NCI-H1694 treated with DMSO at 0.1 percent for 48 hours (cell line): ENCODE measurements around the gene KANSL2.
"Not testable (repeated sequence)": the region's sequence is repeated elsewhere in the genome, so short reads cannot be mapped to it uniquely, and the experiment has no call there.

Experiments used
- DNase-seq: peaks from one replicate; lab custom pipeline; 2025; lab: John Stamatoyannopoulos, UW

The KANSL2 gene

GRCh38 chr12:48683534-48683933 lies 1.5 kb upstream of the KANSL2 start:
- no peak for DNase-seq

DNA sequence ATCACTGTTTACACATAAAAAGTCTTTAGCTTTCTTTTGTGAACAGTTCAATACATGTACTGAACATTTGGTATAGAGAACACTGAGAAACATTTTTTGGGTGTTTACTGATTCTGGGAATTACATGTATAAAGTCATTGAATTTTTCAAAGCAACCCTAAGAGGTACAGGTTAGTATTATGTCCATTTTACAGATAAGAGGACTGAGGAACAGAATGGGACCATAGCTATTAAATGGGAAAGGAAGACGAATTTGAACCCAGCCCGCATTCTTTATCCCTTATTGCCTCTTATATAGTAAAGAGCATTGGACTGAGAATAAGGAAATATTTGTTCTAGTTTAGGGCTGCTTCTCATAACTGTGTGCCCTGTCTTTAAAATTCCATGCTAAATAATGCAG lies 889 bp upstream of the KANSL2 start:
- no peak for DNase-seq

DNA sequence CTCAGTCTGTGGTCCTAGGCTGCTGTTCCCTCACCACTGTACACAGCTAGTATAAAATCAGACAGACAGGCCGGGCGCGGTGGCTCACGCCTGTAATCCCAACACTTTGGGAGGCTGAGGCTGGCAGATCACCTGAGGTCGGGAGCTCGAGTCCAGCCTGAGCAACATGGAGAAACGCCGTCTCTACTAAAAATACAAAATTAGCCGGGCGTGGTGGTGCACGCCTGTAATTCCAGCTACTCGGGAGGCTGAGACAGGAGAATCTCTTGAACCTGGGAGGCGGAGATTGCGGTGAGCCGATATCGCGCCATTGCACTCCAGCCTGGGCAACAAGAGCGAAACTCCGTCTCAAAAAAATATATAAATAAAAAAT lies 481 bp upstream of the KANSL2 start:
- not testable (repeated sequence) for DNase-seq

DNA sequence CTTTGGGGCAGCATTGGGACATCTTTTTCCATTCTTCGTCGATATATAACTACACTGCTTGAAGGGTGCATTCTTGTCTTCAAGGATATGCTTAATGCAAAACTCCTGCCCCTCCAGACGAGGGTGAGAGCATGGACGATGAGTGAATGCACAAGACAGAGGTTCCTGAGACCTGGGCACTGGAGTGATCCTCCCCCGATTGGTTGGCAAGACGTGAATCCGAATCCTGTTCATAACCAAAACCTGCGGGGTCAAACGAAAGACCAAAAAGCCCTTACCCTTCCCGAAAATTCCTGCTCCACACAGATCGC lies 684 bp downstream of the KANSL2 start:
- DNase-seq = no peak

DNA sequence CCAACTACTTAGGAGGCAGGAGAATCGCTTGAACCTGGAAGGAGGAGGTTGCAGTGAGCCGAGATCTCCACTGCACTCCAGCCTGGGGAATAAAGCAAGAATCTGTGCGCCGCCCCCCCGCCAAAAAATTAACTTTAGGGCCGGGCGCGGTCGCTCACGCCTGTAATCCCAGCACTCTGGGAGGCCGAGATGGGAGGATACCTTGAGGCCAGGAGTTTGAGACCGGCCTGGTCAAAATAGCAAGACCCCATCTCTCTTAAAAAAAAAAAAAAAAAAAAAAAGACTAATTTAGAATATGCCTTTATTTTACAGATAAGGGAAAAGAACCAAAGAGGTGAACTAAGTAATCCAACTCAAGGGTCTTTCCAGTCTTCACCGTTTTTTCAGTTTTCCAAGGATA lies 1.2 kb downstream of the KANSL2 start:
- DNase-seq = no peak

- no peak for DNase-seq
Observed at GRCh38 chr12:48678551-48679185, 3.4 kb downstream of the KANSL2 start.

- DNase-seq = no peak
Observed at GRCh38 chr12:48671231-48671856, 10.7 kb downstream of the KANSL2 start.

- no peak for DNase-seq
Observed at GRCh38 chr12:48668996-48669395, 13.0 kb downstream of the KANSL2 start.

DNA sequence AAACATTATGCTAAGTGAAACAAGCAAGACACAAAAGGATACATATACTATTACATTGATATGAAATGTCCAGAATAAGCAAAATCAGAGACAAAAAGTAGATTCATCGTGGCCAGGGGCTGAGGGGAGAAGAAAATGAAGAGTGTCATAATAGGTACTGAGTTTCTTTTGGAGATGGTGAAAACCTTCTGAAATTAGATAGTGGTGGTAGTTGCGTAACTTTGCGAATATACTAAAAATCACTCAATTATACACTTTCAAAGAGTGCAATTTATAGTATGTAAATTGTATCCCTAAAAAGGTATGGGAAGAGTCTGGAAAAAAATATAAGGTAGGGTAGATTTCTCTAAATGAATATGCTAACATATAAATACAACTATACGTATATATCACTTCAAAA lies 22.2 kb downstream of the KANSL2 start:
- DNase-seq = no peak

DNA sequence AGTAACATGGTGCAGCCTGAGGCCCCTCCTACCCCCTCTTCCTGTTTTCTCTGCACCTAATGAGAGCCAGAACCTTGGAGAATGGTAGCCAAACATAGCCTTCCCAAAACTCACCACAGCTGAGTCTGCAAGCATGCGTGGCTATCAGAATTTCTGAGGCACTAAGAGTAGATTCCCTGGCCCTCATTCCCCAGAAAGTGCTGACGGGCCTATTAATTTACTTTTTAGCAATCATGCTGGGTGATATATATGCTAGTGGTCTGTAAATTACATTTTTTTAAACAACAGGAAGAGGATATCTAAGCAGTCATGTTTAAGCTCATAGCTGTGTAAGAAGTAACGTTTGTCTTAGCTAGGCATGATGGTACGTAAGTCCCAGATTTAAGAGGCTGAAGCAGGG lies 30.4 kb downstream of the KANSL2 start:
- DNase-seq = no peak

DNA sequence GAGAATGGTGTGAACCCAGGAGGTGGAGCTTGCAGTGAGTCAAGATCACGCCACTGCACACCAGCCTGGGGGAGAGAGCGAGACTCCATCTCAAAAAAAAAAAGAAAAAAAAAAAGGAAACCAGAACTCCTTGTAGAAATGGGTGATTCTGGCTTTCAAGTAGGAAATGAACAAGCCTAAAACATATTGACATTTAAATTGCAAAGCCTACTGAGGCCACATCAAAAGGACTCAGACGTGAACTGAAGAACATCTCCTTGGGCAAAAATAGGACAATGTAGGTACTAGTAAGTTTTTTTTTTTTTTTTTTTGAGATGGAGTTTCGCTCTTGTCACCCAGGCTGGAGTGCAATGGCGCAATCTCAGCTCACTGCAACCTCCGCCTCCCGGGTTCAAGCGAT lies 36.7 kb downstream of the KANSL2 start:
- DNase-seq = not testable (repeated sequence)

DNA sequence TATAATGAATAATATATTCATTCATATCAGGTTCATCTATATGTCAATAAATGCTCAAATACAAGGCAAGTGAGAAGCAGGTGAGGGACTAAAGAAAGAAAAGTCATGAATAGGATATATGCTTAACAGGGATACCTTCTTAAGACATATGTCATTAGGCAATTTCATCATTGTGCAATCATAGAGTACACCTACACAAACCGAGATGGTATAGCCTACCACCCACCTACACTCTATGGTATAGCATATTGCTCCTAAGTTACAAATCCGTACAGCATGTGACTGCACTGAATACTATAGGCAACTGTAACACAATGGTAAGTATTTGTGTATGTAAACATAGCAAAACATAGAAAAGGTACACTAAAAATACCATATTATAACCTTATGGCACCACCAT lies 39.0 kb downstream of the KANSL2 start:
- no peak for DNase-seq

GRCh38 chr12:48641752-48642555 lies 40.1 kb downstream of the KANSL2 start:
- DNase-seq = not testable (repeated sequence)

DNA sequence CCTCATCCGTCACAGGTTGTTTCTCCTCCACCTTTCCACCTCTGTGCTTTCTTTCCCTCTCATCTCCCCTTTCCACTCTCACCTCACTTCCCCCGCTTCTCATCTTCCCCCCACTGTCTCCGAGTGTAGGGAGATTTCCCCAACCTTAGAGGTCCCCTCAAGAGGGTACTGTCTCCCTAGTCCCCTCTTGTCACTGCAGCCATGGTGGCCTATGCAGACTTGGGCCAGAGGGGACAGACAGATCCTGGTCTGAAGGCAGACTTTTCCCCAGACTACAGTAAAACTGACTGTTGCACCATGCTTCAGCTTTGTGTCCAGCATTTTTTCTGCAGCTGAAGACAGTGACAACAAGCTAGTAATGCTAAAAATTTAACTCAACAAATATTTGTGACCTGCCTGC lies 41.2 kb downstream of the KANSL2 start:
- no peak for DNase-seq

GRCh38 chr12:48640428-48640827 lies 41.6 kb downstream of the KANSL2 start:
- DNase-seq = no peak

GRCh38 chr12:48631071-48631470 lies 51.0 kb downstream of the KANSL2 start:
- DNase-seq = no peak

DNA sequence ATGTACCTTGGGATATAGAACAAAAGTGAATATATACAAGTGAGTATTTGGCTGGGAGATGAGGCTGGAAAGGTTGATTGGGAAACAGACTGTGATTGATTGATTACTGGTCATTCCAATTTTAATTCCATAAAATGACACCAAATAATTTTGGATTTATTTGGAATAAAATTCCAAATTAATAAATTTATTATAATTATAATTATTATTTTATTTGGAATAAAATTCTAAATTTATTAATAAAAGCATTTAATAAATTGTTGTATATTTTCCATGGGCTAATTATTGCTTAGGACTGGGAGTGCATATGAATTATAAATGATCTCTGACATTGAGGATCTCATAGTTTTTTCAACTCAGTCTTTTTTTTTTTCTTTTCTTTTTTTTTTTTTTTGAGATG lies 51.7 kb downstream of the KANSL2 start:
- no peak for DNase-seq

- no peak for DNase-seq
Observed at GRCh38 chr12:48629541-48629940, 52.5 kb downstream of the KANSL2 start.

DNA sequence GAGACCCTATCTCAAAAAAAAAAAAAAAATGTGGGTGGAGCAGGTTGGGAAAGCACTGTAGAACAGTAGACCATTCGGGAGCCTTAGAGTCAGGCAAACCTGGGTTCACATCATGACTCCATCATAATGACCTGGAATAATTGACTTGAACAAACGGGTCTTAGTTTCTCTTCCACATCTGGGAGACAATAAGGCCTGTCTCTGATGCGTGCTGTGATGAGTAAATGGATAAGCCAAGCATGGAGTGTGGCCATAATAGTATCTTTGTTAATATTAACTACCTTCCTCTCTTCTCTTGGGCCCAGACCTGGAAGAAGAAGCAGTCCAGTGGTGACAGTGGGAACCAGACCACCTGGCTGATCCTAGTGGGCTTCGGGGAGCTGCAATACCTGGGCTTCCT lies 54.5 kb downstream of the KANSL2 start:
- no peak for DNase-seq

DNA sequence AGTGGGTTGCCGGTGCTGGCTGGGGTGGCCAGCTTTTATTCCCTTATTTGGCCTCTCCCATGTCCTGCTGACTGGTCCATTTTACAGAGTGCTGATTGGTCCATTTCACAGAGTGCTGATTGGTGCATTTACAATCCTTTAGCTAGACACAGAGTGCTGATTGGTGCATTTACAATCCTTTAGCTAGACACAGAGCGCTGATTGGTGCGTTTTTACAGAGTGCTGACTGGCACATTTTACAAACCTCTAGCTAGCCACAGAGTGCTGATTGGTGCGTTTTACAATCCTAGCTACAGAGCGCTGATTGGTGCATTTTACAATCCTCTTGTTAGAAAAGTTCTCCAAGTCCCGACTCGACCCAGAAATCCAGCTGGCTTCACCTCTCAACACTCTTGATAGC lies 59.0 kb downstream of the KANSL2 start:
- DNase-seq = not testable (repeated sequence)

GRCh38 chr12:48618541-48618940 lies 63.5 kb downstream of the KANSL2 start:
- DNase-seq = peak; percentile 36

- DNase-seq = no peak
Observed at GRCh38 chr12:48615681-48616080, 66.4 kb downstream of the KANSL2 start.

DNA sequence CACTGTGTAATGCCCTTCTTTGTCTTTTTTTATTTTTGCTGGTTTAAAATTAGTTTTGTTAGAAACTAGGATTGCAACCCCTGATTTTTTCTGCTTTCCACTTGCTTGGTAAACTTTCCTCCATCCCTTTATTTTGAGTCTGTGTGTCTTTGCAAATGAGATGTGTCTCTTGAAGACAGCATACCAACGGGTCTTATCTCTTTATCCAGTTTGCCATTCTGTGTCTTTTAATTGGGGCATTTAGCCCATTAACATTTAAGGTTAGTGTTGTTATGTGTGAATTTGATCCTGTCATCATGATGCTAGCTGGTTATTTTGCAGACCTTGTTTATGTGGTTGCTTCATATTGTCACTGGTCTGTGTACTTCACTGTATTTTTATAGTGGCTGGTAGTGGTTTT lies 68.7 kb downstream of the KANSL2 start:
- no peak for DNase-seq
